Amygdala (tissue), 56 donors: ENCODE data around the gene ZNF607.
A peak's percentile ranks its signal among the peaks of the same experiment; 100 is the strongest.
"Not testable (repeated sequence)": the region's sequence is repeated elsewhere in the genome, so short reads cannot be mapped to it uniquely, and the experiment has no call there.

Experiments used
- DNase-seq, 56 donors: peaks; one replicate each; lab custom pipeline; 2025; lab: John Stamatoyannopoulos, UW

ZNF607 gene

DNA sequence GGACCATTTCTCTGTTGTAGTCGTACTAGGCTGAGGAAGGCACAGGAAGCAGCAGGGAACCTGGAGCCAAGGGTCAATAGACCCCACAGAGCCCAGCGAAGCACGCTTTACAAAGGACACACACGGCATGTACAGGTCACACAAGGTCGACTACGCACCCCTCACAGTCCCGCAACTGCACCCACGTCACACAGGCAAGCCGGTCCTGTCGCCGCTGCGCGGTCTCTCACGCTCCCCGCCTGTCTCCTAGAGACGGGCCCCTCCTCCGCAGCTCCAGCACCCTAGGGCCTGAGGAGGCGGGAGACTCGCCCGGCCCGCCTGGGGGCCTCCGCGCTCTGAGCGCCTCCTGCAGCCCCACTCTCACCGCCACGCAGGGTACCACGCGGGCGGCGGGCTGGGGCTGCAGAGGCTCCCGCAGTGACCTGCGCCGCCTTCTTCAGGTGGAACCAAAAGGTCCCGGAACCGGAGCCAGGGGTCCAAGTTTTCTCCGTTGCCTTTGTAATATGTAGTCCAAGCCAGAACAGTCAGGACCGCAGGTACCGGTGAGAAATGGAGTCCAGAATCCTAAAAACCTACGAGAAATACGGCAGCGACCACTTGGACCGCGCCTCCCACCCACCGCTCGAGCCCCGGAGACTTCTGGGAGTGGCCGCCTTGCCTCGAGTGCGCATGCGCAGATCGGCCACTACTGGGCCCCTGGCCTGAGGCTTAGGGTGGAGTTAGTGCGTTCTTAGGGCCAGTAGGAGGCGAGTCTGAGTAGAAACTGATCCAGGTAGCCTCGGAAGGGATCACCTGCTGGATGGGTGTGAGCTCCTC is at the start of gene ZNF607:
TSS of gene ZNF607 (minus strand) at position 651 of the 816 bp plus-strand sequence. CDS start 8,143 bp downstream, outside the sequence.
- peak; percentile 25 to 92 (median 80) for DNase-seq

DNA sequence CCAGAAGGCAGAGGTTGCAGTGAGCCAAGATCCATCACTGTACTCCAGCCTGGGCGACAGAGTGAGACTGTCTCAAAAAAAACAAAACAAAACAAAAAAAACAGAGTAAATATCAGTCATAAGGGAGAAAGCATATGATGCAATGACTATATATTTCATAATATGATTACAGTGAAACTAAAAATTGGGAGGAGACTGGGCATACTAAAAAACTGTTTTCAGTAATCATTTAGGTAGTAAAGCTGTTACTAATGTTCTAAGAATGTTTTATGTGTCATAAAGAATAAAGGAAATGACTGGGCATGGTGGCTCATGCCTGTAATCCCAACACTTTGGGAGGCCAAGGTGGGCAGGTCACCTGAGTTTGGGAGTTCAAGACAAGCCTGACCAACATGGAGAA is 43.9 kb upstream of the ZNF607 start:
- no peak for DNase-seq

DNA sequence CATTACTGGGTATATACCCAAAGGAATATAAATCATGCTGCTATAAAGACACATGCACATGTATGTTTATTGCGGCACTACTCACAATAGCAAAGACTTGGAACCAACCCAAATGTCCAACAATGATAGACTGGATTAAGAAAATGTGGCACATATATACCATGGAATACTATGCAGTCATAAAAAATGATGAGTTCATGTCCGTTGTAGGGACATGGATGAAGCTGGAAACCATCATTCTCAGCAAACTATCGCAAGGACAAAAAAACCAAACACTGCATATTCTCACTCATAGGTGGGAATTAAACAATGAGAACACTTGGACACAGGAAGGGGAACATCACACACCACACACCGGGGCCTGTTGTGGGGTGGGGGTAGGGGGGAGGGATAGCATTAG is 38.1 kb upstream of the ZNF607 start:
- not testable (repeated sequence) for DNase-seq

DNA sequence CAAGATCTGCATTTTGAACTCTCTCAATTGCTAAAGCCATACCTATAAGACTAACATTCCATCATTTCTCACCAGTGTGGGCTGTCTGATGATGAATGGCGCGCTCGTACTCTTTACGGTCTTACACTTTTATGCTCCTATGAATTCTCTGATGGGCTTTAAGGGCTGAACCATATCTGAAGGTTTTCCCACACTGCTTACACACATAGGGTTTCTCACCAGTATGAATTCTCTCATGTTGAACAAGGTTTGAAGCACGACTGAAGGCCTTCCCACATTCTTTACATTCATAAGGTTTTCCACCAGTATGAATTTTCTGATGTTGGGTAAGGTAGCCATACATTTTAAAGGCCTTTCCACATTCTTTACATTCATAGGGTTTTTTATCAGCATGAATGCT is 18.8 kb upstream of the ZNF607 start:
- DNase-seq = no peak

DNA sequence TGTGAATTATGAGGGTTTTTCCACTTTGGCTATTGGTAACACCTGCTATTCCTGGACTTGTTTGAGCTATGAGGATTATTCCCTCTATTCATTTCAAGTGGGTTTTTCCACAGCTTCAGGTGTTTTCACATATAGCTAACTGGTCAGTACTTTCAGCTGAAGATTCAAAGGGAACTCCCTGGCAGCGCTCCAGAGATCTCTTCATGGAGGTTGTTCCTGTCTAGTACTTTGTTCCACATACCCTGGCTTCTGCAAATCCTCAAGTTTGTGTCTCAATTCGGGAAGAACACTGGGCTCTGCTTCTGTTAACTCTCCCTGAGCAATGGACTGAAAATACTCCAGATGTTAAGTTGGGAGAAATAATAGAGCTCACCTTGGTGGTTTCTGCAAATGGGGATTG is 5.6 kb upstream of the ZNF607 start:
- DNase-seq = no peak

DNA sequence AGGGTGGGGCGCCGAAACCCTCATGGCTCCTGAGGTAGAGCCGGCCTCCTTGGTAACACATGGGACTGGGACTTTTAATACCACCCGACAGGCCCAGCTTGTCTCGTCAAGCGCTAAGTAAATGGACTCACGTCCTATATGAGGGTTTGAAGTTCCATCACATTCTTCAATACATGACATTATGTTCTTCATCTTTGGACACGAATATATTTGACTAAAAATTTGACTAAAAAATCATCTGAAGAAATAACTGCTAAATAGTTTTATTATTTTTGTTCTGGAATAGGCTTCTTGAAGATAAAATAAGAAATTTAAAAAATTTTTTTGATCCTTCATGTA is 335 bp upstream of the ZNF607 start:
- no peak for DNase-seq

DNA sequence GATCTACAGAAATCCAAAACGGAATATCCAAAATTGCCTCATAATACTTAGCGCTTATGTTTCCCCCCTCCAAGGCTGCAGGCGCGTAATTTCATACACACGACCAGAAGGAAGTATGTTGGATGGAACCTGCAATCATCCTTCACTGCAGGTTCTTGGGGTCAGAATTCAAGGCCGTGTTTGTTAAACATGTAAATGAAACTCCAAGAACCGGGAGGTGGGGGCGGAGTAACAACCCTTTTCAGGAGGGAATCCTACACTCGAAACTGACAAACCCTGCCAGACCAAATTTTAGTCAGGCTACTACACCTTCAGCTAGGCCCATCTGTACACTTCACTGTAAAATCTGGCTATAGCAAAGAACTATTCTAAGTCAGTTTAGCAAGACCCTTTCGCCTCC is 1.3 kb downstream of the ZNF607 start:
- DNase-seq = peak in 1 of 56 donors; percentile 1

DNA sequence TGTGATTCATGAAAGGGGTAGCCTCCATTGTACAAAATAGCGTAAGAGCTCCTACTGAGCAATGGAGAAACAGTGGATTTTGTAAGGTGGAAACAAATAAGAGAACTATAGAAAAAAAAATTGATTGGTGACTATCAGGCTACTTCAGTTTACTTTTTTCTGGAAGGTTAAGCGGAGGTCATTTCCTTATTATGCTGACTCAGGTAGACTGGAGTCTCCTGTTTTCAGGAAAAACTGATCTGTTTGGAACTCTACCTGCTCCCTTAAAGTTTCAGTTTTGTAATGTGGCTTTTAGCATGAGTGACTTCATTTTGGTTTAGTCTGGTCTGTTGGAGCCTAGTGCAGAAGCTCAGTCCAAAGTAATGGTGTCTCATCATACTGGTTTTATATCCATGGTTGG is 3.4 kb downstream of the ZNF607 start:
- no peak for DNase-seq

DNA sequence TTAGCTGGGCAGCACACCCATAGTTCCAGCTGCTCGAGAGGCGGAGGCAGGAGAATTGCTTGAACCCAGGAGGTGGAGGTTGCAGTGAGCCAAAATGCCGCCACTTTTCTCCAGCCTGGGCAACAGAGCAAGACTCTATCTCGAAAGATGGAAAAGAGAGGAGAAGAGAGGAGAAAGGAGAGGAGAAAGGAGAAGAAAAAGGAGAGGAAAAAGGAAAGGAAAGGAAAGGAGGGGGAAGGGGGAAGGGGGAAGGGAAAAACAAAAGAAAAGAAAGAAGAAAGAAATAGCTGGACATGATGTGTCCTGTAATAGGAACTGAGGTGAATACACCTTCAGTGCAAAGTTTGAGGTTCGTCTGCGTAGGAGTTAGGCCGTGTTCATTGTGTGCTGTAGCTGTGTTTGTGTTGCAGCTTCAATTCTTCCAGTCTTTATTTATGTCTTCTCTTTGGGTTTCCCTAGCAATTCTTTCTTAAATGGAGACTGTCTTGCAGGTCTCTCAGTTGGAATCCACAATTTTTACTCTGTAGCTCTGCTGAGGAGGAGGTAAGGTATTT is 13.4 kb downstream of the ZNF607 start:
- no peak for DNase-seq

DNA sequence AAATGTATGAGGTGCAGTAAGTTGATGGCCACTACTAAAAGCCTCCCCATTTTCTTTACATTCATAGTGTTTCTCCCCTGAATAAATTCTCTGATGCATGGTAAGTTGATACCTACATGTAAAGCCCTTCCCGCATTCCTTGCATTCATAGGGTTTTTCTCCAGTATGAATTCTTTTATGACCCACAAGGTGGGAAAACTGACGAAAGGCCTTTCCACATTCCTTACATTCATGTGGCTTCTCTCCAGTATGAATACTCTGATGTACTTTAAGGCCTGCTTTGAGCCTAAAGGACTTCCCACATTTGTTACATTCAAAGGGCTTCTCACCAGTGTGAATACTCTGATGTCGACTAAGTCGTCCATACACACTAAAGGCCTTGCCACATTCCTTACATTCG is 20.5 kb downstream of the ZNF607 start:
- no peak for DNase-seq

DNA sequence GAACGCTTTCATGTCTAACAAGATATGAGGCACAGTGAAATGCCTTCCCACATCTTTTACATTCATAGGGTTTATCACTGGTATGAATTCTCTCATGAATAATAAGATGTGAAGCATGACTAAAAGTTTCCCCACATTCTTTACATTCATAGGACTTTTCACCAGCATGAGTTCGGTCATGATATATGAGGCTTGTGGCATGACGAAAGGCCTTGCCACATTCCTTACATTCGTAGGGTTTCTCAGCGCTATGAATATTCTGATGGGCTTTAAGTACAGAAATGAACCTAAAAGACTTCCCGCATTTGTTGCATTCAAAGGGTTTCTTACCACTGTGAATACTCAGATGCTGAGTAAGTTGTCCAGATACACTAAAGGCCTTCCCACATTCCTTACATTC is 21.3 kb downstream of the ZNF607 start:
- DNase-seq = no peak

DNA sequence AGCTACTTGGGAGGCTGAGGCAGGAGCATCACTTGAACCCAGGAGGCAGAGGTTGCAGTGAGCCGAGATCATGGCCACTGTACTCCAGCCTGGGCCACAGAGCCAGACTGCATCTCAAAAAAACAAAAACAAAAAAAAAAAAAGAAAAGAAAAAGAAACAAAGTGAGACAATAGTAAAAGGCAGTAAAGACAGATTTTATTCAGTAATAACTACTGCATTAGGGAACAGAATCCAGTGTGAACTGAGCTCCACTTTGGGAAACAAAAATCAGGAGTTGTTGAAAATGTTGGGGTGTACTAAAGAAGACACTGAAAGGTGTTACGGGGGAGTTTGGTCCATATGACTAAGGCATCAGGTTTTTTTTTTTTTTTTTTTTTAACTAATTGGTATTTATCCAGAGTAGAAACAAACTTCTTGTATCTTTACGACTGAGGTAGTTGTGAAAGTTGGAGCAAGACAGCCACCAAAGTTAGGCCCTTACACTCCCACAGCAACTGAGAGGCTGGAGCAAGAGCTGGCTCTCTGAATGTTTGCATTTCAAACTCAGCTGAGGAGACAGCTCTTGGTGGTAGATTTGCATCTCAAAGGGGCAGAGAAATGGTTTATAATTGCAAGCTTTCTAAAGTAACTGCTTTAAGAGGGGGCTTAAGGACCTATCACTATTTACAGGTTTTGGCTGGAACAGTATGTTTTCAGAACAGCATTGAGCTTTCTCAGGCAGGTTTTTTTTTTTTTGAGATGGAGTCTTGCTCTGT is 24.2 kb downstream of the ZNF607 start:
- DNase-seq = no peak

DNA sequence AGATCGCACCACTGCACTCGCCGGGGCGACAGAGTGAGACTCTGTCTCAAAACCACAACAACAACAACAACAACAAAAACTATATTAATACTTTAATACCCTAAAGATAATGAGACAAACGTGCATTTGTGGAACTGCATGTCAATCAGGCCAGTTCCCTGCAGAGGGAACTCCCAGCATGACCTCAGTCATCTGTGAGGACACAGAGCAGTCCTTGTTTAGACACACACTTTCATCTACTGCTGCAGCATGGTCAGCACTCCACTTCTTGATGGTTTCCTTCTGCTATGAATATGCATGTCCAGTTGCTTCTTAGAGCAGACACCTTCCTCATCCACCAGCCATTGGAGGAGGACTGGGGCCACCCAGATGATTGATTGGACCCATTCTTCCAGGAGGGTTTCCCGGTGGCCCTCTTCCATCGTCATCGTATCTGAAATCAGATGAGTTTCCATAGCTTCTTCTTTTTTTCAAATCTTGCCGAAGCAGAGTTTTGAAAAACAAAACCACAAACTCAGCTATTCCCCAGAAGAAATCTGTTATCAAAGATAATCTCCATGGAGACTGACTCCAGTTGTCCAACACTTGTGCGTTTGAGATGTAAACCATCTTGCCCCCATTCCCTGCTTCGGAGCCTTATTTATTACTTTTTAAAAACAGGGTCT is 26.5 kb downstream of the ZNF607 start:
- peak in 31 of 56 donors; percentile 0 to 59 (median 26) for DNase-seq

DNA sequence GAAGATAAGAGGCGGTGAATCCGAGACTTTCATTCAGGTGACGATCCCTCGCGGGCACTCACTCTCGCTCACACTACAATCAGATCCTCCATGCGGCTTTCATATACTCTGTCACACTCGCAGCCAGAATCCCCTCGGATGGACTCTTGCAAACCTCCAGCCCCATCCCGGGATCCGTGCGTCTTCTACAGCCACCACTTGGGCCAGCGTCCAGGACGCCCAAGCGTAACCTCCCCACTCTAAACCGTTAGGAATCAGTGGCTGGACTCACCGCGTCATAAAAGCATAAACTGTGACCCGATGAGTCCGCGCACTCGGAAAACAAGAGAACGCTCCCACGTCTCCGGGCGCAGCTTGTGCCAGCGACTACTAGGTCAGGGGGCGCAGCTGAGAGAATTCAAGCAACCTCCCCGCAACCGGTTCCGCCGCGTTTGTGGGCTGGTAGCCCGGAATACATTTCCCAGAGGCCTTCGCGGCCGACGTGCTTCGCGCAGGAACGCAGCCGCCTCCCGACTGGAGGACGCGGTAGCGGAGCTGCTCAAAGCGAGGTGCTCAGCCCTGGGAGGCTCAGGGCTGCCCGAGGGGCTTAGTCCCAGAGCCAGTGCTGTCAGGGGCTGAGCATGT is 27.6 kb downstream of the ZNF607 start:
- DNase-seq = peak; percentile 23 to 91 (median 80)

DNA sequence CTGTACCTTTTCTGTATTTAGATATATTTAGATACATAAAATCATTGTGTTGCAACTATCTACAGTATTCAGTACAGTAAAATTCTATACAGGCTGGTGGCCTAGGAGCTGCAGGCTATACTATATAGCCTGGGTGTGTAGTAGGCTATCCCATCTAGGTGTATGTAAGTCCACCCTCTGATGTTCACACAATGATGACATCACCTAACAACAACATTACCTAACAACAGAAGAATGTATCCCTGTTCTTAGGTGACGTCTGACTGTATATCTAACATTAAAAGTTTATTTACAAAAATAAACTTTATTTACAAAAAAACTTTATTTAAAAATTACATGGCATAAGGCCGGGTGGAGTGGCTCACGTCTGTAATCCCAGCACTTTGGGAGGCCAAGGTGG is 36.0 kb downstream of the ZNF607 start:
- DNase-seq = no peak

DNA sequence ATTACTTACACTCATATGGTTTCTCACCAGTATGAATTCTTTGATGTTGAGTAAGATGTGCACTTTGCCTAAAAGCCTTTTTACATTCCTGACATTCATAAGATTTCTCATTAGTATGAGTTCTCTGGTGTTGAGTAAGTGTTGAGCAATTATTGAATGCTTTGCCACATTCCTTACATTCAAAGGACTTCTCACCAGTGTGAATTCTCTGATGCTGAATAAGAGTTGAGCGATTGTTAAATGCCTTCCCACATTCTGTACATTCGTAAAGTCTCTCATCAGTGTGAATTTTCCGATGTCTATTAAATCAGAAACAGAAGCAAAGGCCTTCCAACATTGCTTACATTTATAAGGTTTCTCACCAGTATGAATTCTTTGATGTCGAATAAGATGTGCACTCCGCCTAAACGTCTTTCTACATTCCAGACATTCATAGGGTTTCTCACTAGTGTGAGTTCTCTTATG is 50.1 kb downstream of the ZNF607 start:
- no peak for DNase-seq

DNA sequence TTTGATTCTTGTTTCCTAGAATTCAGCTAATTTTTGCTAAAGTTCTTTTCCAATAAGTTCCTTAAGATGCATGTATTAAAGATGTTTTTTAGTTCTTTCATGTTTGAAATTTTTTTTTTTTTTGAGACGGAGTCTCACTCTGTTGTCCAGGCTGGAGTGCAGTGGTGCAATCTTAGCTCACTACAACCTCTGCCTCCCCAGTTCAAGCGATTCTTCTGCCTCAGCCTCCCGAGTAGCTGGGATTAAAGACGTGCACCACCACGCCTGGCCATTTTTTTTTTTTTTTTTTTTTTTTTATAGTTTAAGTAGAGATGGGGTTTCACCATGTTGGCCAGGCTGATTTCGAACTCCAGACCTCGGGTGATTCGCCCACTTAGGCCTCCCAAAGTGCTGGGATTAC is 62.4 kb downstream of the ZNF607 start:
- not testable (repeated sequence) for DNase-seq

DNA sequence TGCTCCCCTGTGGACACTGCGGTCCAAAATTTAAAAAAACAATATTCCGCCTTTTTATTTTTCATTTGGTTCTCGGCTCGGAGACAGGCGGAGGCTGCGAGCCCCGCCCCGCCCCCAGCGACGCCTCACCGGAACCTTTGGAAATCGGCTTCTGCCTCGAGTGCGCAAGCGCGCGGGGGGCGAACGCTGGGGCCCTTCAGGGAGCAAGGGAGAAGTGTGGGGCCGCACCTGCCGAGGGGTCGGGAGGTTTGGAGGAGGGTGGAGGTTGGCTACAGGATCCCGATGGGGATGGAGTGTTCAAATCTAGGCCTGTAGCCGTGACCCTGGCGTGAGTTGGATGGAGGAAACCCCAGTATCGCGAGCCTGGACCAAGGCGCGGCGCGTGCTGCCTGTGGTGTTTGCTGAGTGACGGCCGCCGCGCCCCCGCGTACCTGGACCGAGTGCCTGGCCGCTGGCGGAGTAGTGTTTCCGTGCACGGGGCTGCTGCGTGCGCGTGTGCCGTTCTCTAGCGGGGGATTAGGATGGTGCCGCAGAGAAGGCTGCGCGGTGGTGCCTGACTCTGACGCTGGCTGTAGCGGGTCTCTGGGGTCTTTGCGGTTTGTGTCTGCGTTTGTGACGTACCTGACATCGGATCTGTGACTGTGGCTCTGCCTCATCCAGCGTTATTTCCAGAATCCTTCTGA is 63.7 kb downstream of the ZNF607 start:
- peak in 54 of 56 donors; percentile 46 to 97 (median 79) for DNase-seq

DNA sequence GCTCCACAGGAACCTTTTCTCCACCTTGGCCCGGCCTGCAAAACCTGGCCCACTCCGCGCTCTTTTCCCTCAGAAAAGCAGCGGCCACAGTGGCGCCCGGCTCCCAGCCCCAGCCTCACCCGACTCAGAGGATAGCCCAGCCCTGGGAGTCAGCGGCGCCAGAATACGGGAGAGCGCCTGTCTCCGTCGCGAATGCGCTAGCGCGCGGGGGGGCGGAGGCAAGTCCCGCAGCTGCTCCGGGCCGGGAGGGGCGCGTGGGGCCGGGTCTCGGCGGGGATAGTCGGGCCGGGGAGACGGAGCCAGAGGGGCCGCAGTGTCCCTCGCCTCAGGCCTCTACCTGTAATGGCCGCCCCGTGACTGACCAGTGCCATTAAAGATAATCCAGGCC is 64.3 kb downstream of the ZNF607 start, which contains the start of gene ZFP30:
TSS of gene ZFP30 (minus strand) at position 165 of the 388 bp plus-strand sequence. CDS start 7,643 bp downstream, outside the sequence.
- peak; percentile 50 to 97 (median 86) for DNase-seq
